ENCODE data around the gene SLC10A4.
"Not testable (repeated sequence)": the region's sequence is repeated elsewhere in the genome, so short reads cannot be mapped to it uniquely, and the experiment has no call there.

Gene SLC10A4

GRCh38 chr4:48483006-48483776, at the start of gene SLC10A4:
Gene SLC10A4 (plus strand): TSS chr4:48483343. CDS start chr4:48483562, 219 bp downstream.
- FAIRE-seq, result no peak

GRCh38 chr4:48436318-48436717, 46.8 kb upstream of the SLC10A4 start:
- no peak for FAIRE-seq

- no peak for FAIRE-seq
Measured at GRCh38 chr4:48439988-48440387, 43.2 kb upstream of the SLC10A4 start.

GRCh38 chr4:48440914-48441313, 42.2 kb upstream of the SLC10A4 start:
- FAIRE-seq, result not testable (repeated sequence)

- FAIRE-seq, result peak; percentile 87
Measured at GRCh38 chr4:48445704-48446103, 37.4 kb upstream of the SLC10A4 start.

GRCh38 chr4:48446642-48447041, 36.5 kb upstream of the SLC10A4 start:
- FAIRE-seq, result no peak

- FAIRE-seq, result no peak
Measured at GRCh38 chr4:48449151-48449550, 34.0 kb upstream of the SLC10A4 start.

GRCh38 chr4:48450740-48451139, 32.4 kb upstream of the SLC10A4 start:
- FAIRE-seq, result no peak

GRCh38 chr4:48451656-48452055, 31.5 kb upstream of the SLC10A4 start:
- not testable (repeated sequence) for FAIRE-seq

GRCh38 chr4:48454591-48454990, 28.6 kb upstream of the SLC10A4 start:
- FAIRE-seq, result no peak

GRCh38 chr4:48461000-48461399, 22.1 kb upstream of the SLC10A4 start:
- no peak for FAIRE-seq

GRCh38 chr4:48462363-48462762, 20.8 kb upstream of the SLC10A4 start:
- no peak for FAIRE-seq

GRCh38 chr4:48467442-48467841, 15.7 kb upstream of the SLC10A4 start:
- no peak for FAIRE-seq

GRCh38 chr4:48467891-48468290, 15.3 kb upstream of the SLC10A4 start:
- no peak for FAIRE-seq

- FAIRE-seq, result no peak
Measured at GRCh38 chr4:48470137-48470536, 13.0 kb upstream of the SLC10A4 start.

GRCh38 chr4:48470570-48470969, 12.6 kb upstream of the SLC10A4 start:
- no peak for FAIRE-seq

- no peak for FAIRE-seq
Measured at GRCh38 chr4:48472794-48473193, 10.3 kb upstream of the SLC10A4 start.

- no peak for FAIRE-seq
Measured at GRCh38 chr4:48475770-48476169, 7.4 kb upstream of the SLC10A4 start.

- no peak for FAIRE-seq
Measured at GRCh38 chr4:48478273-48478672, 4.9 kb upstream of the SLC10A4 start.

- no peak for FAIRE-seq
Measured at GRCh38 chr4:48481581-48481980, 1.6 kb upstream of the SLC10A4 start.

- FAIRE-seq, result no peak
Measured at GRCh38 chr4:48483777-48484493, 792 bp downstream of the SLC10A4 start.

- no peak for FAIRE-seq
Measured at GRCh38 chr4:48484494-48485168, 1.5 kb downstream of the SLC10A4 start.

GRCh38 chr4:48489683-48490011, 6.5 kb downstream of the SLC10A4 start:
- no peak for FAIRE-seq

Data from A204.1 (cell line).